CD4-positive, alpha-beta memory T cell (primary cell): ENCODE measurements around the gene RBM20. TPM values are rescaled to one million over a fixed set of nuclear protein-coding genes. Genes with fewer than 3 reads are reported as not detected.

ENCODE experiments used
- CTCF ChIA-PET: fragments of 350-600 bp; sonication (Branson Sonifier 250); formaldehyde crosslinking; loops from one replicate; lab custom pipeline; 2021; ENCODE audit warnings: inconsistent platforms; ENCODE audit not compliant: partially characterized antibody; lab: Charles Lee
- POLR2A ChIA-PET: fragments of 350-600 bp; sonication (Branson Sonifier 250); formaldehyde crosslinking; loops from one replicate; lab custom pipeline; 2021; ENCODE audit not compliant: partially characterized antibody; lab: Charles Lee
- DNase-seq, 5 donors: peaks; one replicate each; pipeline versions ENCODE4 v3.0.0 to v3.0.0-alpha.2; 2020 to 2022; ENCODE audit warnings: mixed read lengths in 1 of 5
- H3K27ac ChIP-seq: one replicate; pipeline ENCODE4 v1.7.0; 2013; ENCODE audit warnings: low read depth, low read length
- H3K27me3 ChIP-seq: 2 replicates; pipeline ENCODE4 v1.7.0; 2013; ENCODE audit warnings: mild to moderate bottlenecking, low read length, moderate library complexity; ENCODE audit not compliant: insufficient read depth
- H3K36me3 ChIP-seq: 2 replicates; pipeline ENCODE4 v1.7.0; 2013; ENCODE audit warnings: mild to moderate bottlenecking, low read length, moderate library complexity; ENCODE audit not compliant: insufficient read depth
- H3K4me1 ChIP-seq: 2 replicates; pipeline ENCODE4 v1.7.0; 2013; ENCODE audit warnings: mild to moderate bottlenecking, low read length, moderate library complexity; ENCODE audit not compliant: insufficient read depth
- H3K4me3 ChIP-seq, 2 donors: one replicate each; pipeline ENCODE4 v1.7.0; 2013; ENCODE audit warnings: low read length in 2 of 2, mild to moderate bottlenecking in 1 of 2
- H3K9me3 ChIP-seq, 2 donors: one replicate each; pipeline ENCODE4 v1.7.0; 2013; ENCODE audit warnings: low read length in 2 of 2, control low read depth in 1 of 2; ENCODE audit not compliant: control insufficient read depth in 1 of 2
- H3K27ac Mint-ChIP-seq, 7 donors: one replicate each; pipeline ENCODE4 v1.8.0; 2020 to 2021; ENCODE audit warnings: mixed read lengths in 7 of 7, mild to moderate bottlenecking in 6 of 7, inconsistent platforms in 3 of 7, moderate library complexity in 3 of 7
- H3K27me3 Mint-ChIP-seq, 2 donors: one replicate each; pipeline ENCODE4 v1.8.0; 2020 to 2021; ENCODE audit warnings: mixed read lengths in 2 of 2
- H3K36me3 Mint-ChIP-seq, 2 donors: one replicate each; pipeline ENCODE4 v1.8.0; 2020 to 2021; ENCODE audit warnings: mixed read lengths in 2 of 2, inconsistent platforms in 1 of 2, mild to moderate bottlenecking in 1 of 2
- H3K4me1 Mint-ChIP-seq, 4 donors: one replicate each; pipeline ENCODE4 v1.8.0; 2020 to 2021; ENCODE audit warnings: mixed read lengths in 4 of 4, mild to moderate bottlenecking in 1 of 4
- H3K4me3 Mint-ChIP-seq, 8 donors: one replicate each; pipeline ENCODE4 v1.8.0; 2020 to 2021; ENCODE audit warnings: mixed read lengths in 8 of 8, mild to moderate bottlenecking in 7 of 8, moderate library complexity in 6 of 8, inconsistent platforms in 3 of 8
- H3K9me3 Mint-ChIP-seq, 8 donors: one replicate each; pipeline ENCODE4 v1.8.0; 2020 to 2021; ENCODE audit warnings: mixed read lengths in 8 of 8, mild to moderate bottlenecking in 5 of 8, inconsistent platforms in 3 of 8, moderate library complexity in 1 of 8
- intact Hi-C: fragments of 100-400 bp; cut with micrococcal nuclease; formaldehyde crosslinking; loops from one replicate; pipeline ENCODE4 v1.15.1; 2023
- polyA plus RNA-seq, 2 donors: library from polyadenylated mRNA; unstranded; fragments of 300-500 nt; fragmentation: Illumina TruSeq; gene quantifications; one replicate each; pipeline ENCODE4 v1.2.3, GENCODE V29; 2021
- total RNA-seq, 2 experiments: library from RNA; stranded (reverse); gene quantifications; one replicate each; pipeline ENCODE4 v1.2.3, GENCODE V29; 2021

The RBM20 gene
- total and polyA plus RNA-seq, 4 experiments from 2014 or later, result 0.03 TPM; not detected in 3

- no peak for DNase-seq
- Histone ChIP-seq H3K4me1 (peaks cover 15% of the 10 kb centered on the region), H3K27me3 (no peaks in the 10 kb centered on the region), H3K36me3 (no peaks in the 10 kb centered on the region), H3K27ac (no peak overlapping the region), H3K4me3 (no peak overlapping the region), H3K9me3 (no peaks in the 10 kb centered on the region)
- H3K27me3 Mint-ChIP-seq, result no peaks in the 10 kb centered on the region
- peaks cover 0 to 2% (median 0%) of the 10 kb centered on the region in 8 donors for H3K9me3 Mint-ChIP-seq
- H3K4me1 Mint-ChIP-seq, result peaks cover 11 to 17% (median 16%) of the 10 kb centered on the region in 4 donors
- H3K4me3 Mint-ChIP-seq, result no peak overlapping the region
- no peak overlapping the region for H3K27ac Mint-ChIP-seq
- CTCF ChIA-PET, result interaction anchor here (1.4 kb wide), 1 partner anchor 121 kb away, joined by 3 read pairs; no protein-coding TSS in a partner anchor
- H3K36me3 Mint-ChIP-seq, result no peaks in the 10 kb centered on the region
- intact Hi-C loops, result no loop called here
- POLR2A ChIA-PET, result interaction anchor here (3.5 kb wide), 1 partner anchor 99 kb away, joined by 14 read pairs; the partner anchor contains the start of gene PDCD4
Measured at GRCh38 chr10:110772454-110773025, 128.4 kb downstream of the RBM20 start.

GRCh38 chr10:110773693-110774068, 129.5 kb downstream of the RBM20 start:
- Mint-ChIP-seq H3K36me3 (no peaks in the 10 kb centered on the region), H3K27me3 (no peaks in the 10 kb centered on the region), H3K27ac (peak overlapping the region in 2 of 7 donors; percentile 67 to 71), H3K4me1 (peaks cover 11 to 18% (median 16%) of the 10 kb centered on the region in 4 donors), H3K4me3 (no peak overlapping the region), H3K9me3 (peaks cover 0 to 2% (median 0%) of the 10 kb centered on the region in 8 donors)
- peaks cover 15% of the 10 kb centered on the region for H3K4me1 ChIP-seq
- no peak for DNase-seq
- intact Hi-C loops, result no loop called here
- H3K27me3 ChIP-seq, result no peaks in the 10 kb centered on the region
- POLR2A ChIA-PET, result interaction anchor here (0.7 to 3.5 kb wide), 5 partner anchors 14 to 137 kb away, joined by 3 to 14 read pairs (median 3); partner anchors contain the start of gene PDCD4
- H3K4me3 ChIP-seq, result no peak overlapping the region
- no peak overlapping the region for H3K27ac ChIP-seq
- CTCF ChIA-PET, result interaction anchor here (0.7 to 1.9 kb wide), 6 partner anchors 12 to 120 kb away, joined by 3 to 4 read pairs (median 3); no protein-coding TSS in a partner anchor
- no peaks in the 10 kb centered on the region for H3K9me3 ChIP-seq
- H3K36me3 ChIP-seq, result no peaks in the 10 kb centered on the region

- intact Hi-C loops, result no loop called here
- peak overlapping the region in 1 of 8 donors; percentile 46 for H3K4me3 Mint-ChIP-seq
- H3K36me3 Mint-ChIP-seq, result no peaks in the 10 kb centered on the region
Measured at GRCh38 chr10:110774069-110775019, 130.2 kb downstream of the RBM20 start.

GRCh38 chr10:110775020-110775375, 130.9 kb downstream of the RBM20 start:
- no peak overlapping the region for H3K4me3 Mint-ChIP-seq
- H3K36me3 Mint-ChIP-seq, result no peaks in the 10 kb centered on the region
- no peaks in the 10 kb centered on the region for H3K27me3 Mint-ChIP-seq
- no peak for DNase-seq
- Histone ChIP-seq H3K9me3 (no peaks in the 10 kb centered on the region), H3K27me3 (no peaks in the 10 kb centered on the region), H3K4me1 (peaks cover 15% of the 10 kb centered on the region), H3K4me3 (no peak overlapping the region), H3K36me3 (no peaks in the 10 kb centered on the region), H3K27ac (no peak overlapping the region)
- peaks cover 0 to 2% (median 0%) of the 10 kb centered on the region in 8 donors for H3K9me3 Mint-ChIP-seq
- peaks cover 15 to 23% (median 21%) of the 10 kb centered on the region in 4 donors for H3K4me1 Mint-ChIP-seq
- H3K27ac Mint-ChIP-seq, result peak overlapping the region in 1 of 7 donors; percentile 58
- intact Hi-C loops, result no loop called here
- POLR2A ChIA-PET, result interaction anchor here (1.1 to 3.5 kb wide), 3 partner anchors 18 to 97 kb away, joined by 4 to 14 read pairs (median 7); partner anchors contain the start of gene PDCD4
- CTCF ChIA-PET, result interaction anchor here (1.1 to 1.9 kb wide), 5 partner anchors 11 to 126 kb away, joined by 3 to 4 read pairs (median 3); no protein-coding TSS in a partner anchor

More at GRCh38 chr10:110774069-110775019, 130.2 kb downstream of the RBM20 start:
- Histone ChIP-seq H3K27me3 (no peaks in the 10 kb centered on the region), H3K4me3 (no peak overlapping the region), H3K9me3 (no peaks in the 10 kb centered on the region), H3K36me3 (no peaks in the 10 kb centered on the region), H3K27ac (no peak overlapping the region), H3K4me1 (peaks cover 15% of the 10 kb centered on the region)
- ChIA-PET POLR2A (interaction anchor here (0.7 to 3.5 kb wide), 6 partner anchors 13 to 136 kb away, joined by 3 to 14 read pairs (median 4); partner anchors contain the start of gene PDCD4), CTCF (interaction anchor here (0.7 to 1.9 kb wide), 6 partner anchors 12 to 113 kb away, joined by 3 to 4 read pairs (median 3); no protein-coding TSS in a partner anchor)
- Mint-ChIP-seq H3K9me3 (peaks cover 0 to 2% (median 0%) of the 10 kb centered on the region in 8 donors), H3K27me3 (no peaks in the 10 kb centered on the region), H3K27ac (peak overlapping the region; percentile 42 to 88 (median 67)), H3K4me1 (peaks cover 11 to 18% (median 17%) of the 10 kb centered on the region in 4 donors)
- DNase-seq, result peak in 1 of 5 donors; percentile 59

GRCh38 chr10:110775406-110775805, 131.3 kb downstream of the RBM20 start:
- no peaks in the 10 kb centered on the region for H3K9me3 ChIP-seq
- Mint-ChIP-seq H3K9me3 (peaks cover 0 to 2% (median 0%) of the 10 kb centered on the region in 8 donors), H3K4me1 (peaks cover 15 to 23% (median 21%) of the 10 kb centered on the region in 4 donors), H3K27ac (peak overlapping the region in 1 of 7 donors; percentile 54), H3K4me3 (no peak overlapping the region), H3K27me3 (no peaks in the 10 kb centered on the region), H3K36me3 (no peaks in the 10 kb centered on the region)
- H3K4me1 ChIP-seq, result peaks cover 15% of the 10 kb centered on the region
- intact Hi-C loops, result no loop called here
- H3K27me3 ChIP-seq, result no peaks in the 10 kb centered on the region
- no peak for DNase-seq
- H3K4me3 ChIP-seq, result no peak overlapping the region
- no peak overlapping the region for H3K27ac ChIP-seq
- H3K36me3 ChIP-seq, result no peaks in the 10 kb centered on the region
- ChIA-PET POLR2A (interaction anchor here (1.1 to 3.5 kb wide), 2 partner anchors 18 to 96 kb away, joined by 4 to 14 read pairs; partner anchors contain the start of gene PDCD4), CTCF (interaction anchor here (1.2 to 1.4 kb wide), 2 partner anchors 27 to 126 kb away, joined by 3 read pairs; no protein-coding TSS in a partner anchor)

- POLR2A ChIA-PET, result no interaction called here
- Mint-ChIP-seq H3K27me3 (no peaks in the 10 kb centered on the region), H3K4me1 (peaks cover 15 to 23% (median 20%) of the 10 kb centered on the region in 4 donors), H3K27ac (peak overlapping the region in 1 of 7 donors; percentile 37), H3K36me3 (no peaks in the 10 kb centered on the region), H3K9me3 (no peaks in the 10 kb centered on the region), H3K4me3 (no peak overlapping the region)
- H3K4me3 ChIP-seq, result no peak overlapping the region
- no peaks in the 10 kb centered on the region for H3K9me3 ChIP-seq
- peaks cover 15% of the 10 kb centered on the region for H3K4me1 ChIP-seq
- H3K27ac ChIP-seq, result no peak overlapping the region
- no peaks in the 10 kb centered on the region for H3K27me3 ChIP-seq
- DNase-seq, result no peak
- intact Hi-C loops, result no loop called here
- H3K36me3 ChIP-seq, result no peaks in the 10 kb centered on the region
- CTCF ChIA-PET, result no interaction called here
Measured at GRCh38 chr10:110777017-110777416, 132.9 kb downstream of the RBM20 start.
